ENCODE data around the gene CEMIP.
A peak's percentile ranks its signal among the peaks of the same experiment; 100 is the strongest.

Gene CEMIP

DNA sequence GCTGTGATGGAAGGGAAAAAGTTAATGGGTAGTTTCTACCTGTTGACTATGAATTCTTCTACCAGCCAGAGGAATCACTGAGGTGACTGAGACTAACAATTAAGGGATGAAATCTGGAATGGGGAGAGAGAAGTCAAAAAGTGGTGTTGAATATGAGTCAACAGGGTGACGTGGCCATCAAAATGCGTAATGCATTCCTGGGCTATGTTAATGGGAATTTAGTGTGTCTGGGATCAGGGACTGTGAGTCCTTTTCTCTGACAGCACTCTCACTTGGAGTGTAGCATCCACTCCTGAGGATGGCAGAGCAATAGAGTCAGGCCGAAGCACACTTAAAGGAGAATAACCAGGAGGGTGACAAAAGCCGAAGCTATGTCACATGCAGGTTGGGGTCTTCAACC lies 150.1 kb downstream of the CEMIP start:
- DNase-seq (ENCODE audit: low read depth, low spot score): no peak

DNA sequence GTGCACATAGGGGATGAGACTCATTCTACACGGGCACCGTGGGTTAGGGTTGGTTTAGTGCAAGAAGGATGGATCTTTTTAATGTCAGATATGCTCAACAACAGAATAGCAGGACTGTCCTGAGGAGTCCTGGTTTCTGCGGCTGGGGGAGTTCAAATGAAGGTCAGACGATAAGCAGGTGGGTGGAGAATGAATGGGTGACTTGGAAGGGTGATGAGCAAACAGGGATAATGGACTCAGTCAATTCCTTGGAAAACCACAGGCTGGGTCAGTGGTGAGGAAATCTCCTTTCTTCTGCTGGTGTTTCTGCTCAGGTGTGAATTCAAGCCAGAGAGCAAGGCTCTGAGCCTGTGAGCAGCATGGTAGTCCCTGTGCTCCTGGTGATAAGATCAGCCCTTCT lies 150.5 kb downstream of the CEMIP start:
- DNase-seq (ENCODE audit: low read depth, low spot score): no peak

DNA sequence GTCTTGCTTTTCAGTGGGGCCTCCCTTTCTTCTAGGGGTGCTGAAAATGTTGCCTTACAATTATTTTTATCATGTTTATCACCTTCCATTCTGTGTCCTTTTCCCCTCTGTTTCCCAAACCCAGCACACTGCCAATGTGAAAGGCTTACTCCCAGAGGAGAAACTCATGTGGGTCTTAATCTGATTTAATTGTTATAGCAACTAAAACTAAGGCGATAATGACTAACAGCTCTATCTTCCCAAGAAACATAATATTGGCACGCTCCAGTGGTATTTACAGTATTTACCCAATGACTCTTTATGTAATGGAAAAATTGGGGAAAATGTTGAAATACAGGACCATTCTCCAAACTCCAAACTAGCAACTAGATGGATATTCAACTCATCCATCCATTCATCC lies 152.0 kb downstream of the CEMIP start:
- DNase-seq (ENCODE audit: low read depth, low spot score): no peak

DNA sequence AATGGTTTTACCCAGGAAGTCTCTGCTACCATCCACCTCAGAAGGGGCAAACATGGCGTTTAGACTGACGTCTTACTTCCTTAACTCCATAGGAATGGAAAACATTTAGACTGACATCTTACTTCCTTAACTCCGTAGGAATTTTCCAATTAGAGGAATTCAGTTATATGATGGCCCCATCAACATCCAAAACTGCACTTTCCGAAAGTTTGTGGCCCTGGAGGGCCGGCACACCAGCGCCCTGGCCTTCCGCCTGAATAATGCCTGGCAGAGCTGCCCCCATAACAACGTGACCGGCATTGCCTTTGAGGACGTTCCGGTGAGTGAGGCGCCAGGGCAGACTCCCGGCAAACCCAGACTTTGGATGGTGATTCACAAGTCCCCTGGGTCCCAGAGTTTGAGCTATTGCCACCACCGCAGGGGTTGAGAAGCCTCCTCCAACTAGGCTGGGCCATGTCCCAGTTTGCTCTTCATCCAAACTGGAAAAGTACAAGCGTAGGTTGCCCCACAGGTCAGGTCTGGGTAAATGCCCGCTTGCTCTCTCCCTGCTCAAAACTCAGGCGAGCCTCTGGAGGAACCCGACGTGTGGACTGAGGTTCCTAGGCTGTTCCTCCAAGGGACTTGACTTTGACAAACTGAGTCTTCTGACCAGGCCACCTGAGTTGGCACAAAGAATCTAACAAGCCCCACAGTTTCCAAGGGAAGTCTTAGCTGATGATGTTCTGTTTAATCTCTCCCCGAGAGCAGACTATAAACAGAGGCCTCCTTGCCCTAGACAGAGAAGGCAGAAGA lies 152.7 kb downstream of the CEMIP start:
- DNase-seq (ENCODE audit: low read depth, low spot score): no peak

DNA sequence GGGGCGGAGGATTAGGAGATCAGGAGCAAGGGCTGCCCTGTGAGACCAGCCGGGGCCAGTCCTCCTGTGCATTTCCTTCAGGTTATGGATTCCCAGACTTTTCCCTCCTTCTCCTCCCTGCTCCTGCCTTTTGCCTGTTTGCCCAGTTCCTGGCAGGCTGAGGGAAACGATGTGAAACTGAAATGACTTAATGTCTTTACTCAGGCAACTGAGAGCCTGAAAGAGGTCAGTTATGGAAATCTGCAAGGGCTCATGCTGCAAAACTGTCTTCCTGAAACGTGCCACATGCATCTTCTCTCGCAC lies 153.3 kb downstream of the CEMIP start:
- no peak for DNase-seq (ENCODE audit: low read depth, low spot score)

DNA sequence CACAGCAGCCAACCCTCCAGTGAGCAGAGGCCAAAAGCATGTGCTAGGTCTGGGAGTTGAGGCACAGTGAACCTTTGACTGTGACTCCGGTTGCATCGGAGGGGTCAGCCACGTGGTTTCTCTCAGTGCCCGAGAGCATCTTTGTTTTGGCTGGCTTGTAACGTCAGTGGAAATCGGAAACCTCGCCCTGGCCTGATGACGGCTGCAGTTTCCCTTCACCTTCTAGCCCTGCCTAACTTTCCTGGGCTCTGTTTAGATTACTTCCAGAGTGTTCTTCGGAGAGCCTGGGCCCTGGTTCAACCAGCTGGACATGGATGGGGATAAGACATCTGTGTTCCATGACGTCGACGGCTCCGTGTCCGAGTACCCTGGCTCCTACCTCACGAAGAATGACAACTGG lies 153.8 kb downstream of the CEMIP start:
- DNase-seq (ENCODE audit: low read depth, low spot score): no peak

DNA sequence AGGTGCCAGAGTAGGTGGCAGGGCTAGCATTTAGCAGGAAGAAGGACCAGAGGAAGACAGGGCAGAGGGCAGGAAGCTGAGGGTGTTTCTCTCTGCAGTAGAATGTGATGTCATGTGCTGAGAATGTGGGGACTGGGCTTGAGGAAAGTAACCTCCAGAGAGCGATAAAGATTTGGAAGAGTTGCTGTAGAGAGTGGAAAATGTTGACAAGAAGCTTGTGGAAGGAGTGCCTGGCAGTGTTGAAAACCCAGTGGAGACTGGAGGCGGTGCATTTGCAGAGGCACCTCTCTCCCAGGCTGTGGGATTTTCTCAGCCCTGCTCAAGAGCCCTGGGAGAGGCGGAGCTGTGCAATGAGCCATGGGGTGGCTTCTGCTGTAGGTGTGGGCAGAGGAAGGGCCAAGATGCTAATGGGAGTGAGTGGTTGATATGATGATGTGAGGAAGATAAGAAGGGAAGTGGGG lies 155.6 kb downstream of the CEMIP start:
- peak; percentile 12 for DNase-seq (ENCODE audit: low read depth, low spot score)

DNA sequence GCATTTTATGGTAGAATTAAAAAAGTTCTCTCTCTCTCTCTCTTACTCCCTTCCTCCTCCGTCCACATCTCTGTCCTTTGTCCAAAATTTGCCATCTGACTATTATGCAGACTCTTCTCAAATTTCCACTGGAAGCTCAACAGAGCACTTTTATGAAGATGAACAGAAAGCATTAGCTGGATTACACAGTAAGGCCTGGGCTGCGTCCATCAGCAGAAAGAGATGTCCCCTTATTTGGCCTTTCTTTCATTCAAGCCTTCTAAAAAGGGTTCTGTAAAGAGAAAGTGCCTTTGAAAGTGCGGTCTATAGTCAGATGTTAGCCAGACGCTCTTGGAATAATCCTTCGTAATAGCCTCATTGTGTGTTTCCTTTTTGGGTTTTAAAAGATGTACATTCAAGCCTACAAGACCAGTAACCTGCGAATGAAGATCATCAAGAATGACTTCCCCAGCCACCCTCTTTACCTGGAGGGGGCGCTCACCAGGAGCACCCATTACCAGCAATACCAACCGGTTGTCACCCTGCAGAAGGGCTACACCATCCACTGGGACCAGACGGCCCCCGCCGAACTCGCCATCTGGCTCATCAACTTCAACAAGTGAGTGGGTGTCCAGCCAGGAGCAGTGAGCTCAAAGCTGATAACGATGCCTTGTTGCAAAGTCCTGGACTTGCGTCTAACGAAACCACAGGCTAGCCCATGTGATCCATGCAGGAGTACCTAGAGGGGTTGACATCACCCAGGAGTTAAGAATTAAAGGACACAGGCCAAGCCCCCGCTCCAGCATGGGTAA lies 157.3 kb downstream of the CEMIP start:
- no peak for DNase-seq (ENCODE audit: low read depth, low spot score)

DNA sequence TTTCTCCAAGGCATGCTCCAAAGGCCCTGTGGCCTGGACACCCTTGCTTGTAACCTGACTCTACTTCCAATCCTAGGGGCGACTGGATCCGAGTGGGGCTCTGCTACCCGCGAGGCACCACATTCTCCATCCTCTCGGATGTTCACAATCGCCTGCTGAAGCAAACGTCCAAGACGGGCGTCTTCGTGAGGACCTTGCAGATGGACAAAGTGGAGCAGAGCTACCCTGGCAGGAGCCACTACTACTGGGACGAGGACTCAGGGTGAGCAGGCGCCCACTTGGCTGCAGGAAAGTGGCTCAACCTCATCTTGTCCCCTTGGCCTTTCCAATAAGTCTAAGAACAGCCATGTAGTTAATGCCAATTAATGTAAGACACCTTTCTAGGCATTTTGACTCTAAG lies 158.5 kb downstream of the CEMIP start:
- DNase-seq (ENCODE audit: low read depth, low spot score): no peak

DNA sequence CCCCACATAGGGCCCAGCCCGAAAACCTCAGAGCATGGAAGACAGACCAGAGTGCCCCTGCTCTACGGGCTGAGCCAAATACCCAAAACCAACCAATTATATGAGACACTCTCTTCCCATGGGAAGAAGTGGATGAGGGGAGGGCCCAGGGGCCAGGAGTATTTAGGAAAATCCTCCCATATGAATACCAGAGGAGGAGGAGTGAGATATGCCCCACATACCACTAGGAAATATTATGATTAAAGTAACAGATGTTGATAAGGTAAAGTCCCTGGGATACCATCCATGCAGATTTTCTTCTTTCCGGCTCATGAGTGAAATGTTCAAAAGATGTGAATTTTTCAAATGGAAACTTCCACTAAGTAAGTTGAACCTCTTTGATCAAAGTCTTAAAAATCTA lies 160.0 kb downstream of the CEMIP start:
- DNase-seq (ENCODE audit: low read depth, low spot score): no peak

DNA sequence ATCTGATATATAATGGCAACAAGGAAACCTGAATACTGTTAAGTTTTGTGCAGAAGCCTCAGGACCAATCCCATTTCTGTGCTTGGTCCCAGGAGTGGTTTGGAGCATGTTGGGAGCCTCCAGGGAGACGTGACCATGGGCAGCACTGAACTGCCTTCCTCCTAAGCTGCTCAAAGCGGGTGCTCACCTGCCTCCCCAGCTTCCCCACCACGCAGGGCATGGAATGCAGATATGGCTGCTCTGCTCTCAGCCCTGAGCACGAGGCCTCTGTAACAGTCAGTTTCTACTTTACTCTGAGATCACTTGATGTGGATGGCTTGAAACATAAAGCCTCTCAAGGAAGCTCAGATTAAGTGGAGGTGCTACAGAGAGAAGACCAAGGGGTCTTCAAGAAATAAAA lies 161.2 kb downstream of the CEMIP start:
- no peak for DNase-seq (ENCODE audit: low read depth, low spot score)

DNA sequence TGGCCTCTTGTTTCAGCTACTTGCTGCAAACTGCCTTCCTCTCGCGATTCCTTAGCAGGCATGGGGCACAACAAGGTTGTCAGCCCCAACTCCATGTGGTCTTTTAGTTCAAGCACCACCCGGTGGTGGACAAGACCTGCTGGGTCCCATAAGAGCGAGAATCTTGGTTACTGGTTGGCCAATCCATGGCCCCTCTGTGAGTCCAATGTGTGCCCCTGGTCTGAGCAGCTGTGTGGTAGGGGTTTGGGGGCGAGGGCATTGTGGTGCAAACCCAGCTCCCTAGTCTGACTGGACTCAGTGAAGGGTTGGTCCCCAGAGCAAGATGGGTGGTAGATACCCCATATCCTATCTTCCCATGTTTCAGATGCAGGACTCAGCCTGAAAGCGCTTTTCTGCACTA lies 161.7 kb downstream of the CEMIP start:
- DNase-seq (ENCODE audit: low read depth, low spot score): no peak

DNA sequence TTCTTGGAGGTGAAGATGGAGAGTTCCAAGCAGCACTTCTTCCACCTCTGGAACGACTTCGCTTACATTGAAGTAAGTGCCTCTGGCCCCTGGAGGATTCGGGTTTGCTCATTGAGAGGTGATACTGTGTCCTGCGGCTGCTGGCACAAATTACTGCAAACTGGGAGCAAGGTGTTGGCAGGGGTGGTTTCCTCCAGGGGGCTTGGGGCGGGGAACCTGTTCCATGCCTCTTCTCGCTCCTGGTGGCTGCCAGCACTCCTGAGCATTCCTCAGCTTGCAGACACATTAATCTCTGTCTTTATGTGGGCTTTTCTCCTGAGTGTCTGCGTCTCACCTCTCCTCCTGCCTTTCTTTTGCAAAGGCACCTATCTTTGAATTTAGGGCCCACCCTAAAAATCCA lies 163.1 kb downstream of the CEMIP start:
- no peak for DNase-seq (ENCODE audit: low read depth, low spot score)

DNA sequence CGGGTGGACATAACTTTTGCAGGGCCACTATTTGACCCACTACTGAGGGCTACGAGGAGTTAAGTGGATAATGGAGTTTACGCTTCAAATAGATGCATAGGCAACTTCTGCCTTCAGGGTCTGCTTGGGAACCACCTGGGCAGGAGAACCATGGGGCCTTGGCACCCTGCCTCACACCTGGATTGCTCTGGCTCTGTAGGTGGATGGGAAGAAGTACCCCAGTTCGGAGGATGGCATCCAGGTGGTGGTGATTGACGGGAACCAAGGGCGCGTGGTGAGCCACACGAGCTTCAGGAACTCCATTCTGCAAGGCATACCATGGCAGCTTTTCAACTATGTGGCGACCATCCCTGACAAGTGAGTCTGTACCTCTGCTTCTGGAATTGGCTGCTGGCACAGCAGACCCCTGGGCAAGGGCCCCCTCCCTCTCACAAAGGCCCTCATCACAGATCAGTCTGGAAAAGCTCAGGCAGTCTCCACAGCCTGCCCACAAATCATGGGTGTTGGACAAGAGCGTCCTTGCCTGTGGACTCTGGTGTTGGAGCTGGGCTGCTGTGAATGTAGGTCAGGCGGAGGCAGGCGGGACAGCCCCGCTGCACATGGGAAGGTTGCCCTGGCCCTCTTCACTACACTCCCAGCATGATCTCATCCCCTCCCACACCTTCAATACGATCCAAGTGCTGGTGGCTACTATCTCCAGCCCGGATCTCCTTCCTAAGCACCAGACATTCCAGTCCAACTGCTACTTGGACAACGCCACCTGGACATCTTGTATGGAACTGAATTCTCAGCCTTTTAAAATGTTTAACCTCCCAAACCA lies 163.8 kb downstream of the CEMIP start:
- no peak for DNase-seq (ENCODE audit: low read depth, low spot score)

DNA sequence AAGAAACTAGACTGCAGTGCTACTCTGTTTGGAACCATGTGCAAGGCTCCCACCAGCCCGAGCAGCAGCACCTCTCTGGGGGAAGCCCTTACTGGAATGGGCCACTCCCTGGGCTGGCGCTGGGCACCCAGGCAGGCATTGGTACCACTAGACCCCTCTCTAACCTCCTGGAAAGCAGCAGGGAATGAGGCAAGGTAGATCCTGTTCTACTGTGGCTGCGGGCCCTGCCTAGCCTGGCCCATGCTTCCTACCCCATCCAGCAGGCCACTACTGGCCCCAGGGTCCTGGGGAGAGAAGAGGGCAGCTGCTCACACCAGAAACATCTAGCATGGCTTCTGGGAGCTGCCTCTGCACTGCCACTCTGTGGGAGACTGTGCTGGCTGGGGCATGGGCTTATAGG lies 165.6 kb downstream of the CEMIP start:
- DNase-seq (ENCODE audit: low read depth, low spot score): no peak

DNA sequence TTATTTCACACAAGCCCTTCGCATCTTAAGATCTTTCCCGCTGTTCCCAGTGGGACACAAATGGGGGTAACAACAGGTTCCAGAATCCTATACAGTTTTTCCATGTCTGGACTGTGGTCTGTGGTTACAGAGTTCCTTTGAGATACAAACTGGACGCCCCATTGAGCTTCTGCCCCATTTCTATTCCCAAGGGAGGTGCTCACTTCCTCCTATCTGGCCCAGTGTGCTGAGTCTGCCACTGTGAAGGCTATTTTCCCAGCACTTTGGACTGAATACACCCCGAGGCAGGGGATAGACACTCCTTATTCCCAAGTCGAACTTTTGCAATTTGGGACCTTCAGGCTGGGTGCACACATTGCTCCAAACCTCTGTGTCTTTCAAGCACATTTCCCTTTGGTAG lies 166.4 kb downstream of the CEMIP start:
- no peak for DNase-seq (ENCODE audit: low read depth, low spot score)

DNA sequence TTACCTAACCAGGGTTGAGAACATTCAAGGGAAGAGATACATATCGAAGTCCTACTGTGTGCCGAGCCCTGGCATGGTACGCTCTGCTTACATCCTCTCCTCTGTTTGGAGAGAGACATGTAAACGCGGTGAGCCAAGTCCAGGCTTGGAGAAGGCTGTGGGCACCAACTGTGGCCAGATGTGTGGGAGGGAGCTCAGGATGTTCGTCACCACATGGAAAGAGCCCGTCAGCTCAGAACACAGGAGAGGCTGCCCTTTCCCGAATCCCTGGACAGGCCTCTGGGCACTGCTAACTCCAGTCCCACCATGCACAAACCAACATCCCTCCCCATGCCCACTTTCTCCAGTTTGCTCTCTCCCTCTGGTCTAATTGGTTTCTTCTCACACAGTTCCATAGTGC lies 167.4 kb downstream of the CEMIP start:
- no peak for DNase-seq (ENCODE audit: low read depth, low spot score)

DNA sequence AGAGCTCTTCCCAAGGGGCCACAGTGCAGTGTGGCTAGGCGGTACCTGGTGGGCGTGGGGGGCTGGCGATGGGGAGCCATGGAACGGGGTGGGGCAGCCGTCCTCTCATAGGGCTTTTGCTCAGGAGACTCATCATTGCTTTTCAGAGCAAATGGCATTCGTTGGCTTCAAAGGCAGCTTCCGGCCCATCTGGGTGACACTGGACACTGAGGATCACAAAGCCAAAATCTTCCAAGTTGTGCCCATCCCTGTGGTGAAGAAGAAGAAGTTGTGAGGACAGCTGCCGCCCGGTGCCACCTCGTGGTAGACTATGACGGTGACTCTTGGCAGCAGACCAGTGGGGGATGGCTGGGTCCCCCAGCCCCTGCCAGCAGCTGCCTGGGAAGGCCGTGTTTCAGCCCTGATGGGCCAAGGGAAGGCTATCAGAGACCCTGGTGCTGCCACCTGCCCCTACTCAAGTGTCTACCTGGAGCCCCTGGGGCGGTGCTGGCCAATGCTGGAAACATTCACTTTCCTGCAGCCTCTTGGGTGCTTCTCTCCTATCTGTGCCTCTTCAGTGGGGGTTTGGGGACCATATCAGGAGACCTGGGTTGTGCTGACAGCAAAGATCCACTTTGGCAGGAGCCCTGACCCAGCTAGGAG lies 169.6 kb downstream of the CEMIP start:
- no peak for DNase-seq (ENCODE audit: low read depth, low spot score)

DNA sequence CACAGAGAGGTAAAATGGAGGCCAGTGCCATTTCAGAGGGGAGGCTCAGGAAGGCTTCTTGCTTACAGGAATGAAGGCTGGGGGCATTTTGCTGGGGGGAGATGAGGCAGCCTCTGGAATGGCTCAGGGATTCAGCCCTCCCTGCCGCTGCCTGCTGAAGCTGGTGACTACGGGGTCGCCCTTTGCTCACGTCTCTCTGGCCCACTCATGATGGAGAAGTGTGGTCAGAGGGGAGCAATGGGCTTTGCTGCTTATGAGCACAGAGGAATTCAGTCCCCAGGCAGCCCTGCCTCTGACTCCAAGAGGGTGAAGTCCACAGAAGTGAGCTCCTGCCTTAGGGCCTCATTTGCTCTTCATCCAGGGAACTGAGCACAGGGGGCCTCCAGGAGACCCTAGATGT lies 170.6 kb downstream of the CEMIP start:
- no peak for DNase-seq (ENCODE audit: low read depth, low spot score)

DNA sequence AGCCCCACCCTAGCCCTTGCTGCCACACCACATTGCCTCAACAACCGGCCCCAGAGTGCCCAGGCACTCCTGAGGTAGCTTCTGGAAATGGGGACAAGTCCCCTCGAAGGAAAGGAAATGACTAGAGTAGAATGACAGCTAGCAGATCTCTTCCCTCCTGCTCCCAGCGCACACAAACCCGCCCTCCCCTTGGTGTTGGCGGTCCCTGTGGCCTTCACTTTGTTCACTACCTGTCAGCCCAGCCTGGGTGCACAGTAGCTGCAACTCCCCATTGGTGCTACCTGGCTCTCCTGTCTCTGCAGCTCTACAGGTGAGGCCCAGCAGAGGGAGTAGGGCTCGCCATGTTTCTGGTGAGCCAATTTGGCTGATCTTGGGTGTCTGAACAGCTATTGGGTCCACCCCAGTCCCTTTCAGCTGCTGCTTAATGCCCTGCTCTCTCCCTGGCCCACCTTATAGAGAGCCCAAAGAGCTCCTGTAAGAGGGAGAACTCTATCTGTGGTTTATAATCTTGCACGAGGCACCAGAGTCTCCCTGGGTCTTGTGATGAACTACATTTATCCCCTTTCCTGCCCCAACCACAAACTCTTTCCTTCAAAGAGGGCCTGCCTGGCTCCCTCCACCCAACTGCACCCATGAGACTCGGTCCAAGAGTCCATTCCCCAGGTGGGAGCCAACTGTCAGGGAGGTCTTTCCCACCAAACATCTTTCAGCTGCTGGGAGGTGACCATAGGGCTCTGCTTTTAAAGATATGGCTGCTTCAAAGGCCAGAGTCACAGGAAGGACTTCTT lies 171.3 kb downstream of the CEMIP start:
- no peak for DNase-seq (ENCODE audit: low read depth, low spot score)

DNA sequence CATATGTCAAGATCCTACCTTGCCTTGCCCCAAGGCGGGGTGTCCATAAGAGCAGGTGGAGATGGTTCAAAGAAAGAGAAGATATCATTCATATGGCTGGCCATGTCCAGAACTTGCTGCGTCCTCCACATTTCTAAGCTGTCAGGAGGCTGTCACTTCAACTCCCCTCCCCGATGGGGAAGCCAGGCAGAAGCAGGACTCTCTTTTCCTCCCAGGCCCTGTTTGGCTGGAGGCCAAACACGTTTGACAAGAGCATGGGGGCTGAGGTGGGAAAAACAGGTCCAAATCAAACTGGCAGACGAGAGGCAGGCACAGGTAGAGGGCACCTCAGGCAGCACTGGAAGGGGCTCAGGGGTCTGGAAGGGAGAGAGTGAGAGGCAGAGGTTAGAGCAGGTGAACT lies 172.8 kb downstream of the CEMIP start:
- DNase-seq (ENCODE audit: low read depth, low spot score): no peak
